HG02885 (cell line): ENCODE data around the gene COL5A1.

Experiments
- ATAC-seq: cut with Tn5 transposase; IDR thresholded peaks from one replicate; pipeline ENCODE4 v1.9.1; 2021; ENCODE audit warnings: mild to moderate bottlenecking; ENCODE audit not compliant: unreplicated experiment, poor library complexity

Gene COL5A1

GRCh38 chr9:134861595-134862334, 220.2 kb downstream of the COL5A1 start:
- no peak for ATAC-seq

- ATAC-seq, result no peak
Measured at GRCh38 chr9:134863306-134863902, 221.8 kb downstream of the COL5A1 start.

GRCh38 chr9:134863941-134864820, 222.6 kb downstream of the COL5A1 start:
- no peak for ATAC-seq

DNA sequence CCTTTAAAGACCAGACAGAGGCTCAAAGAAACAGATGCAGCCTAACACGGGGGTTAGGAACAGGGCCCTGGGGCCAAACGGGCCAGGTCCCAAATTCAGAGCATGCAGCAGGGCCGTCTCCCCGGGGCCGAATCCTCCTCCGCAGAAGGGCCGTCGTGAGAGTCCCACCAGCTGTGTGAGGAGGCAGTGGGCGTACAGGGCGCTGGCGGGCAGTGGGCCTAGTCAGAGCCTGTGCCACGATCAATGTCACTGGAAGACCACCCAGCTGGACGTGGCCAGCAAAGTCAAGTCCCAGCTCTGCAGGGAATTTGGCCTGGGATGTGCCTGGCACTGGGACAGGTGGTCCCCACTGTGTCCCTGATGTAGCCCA, 223.2 kb downstream of the COL5A1 start:
- ATAC-seq, result no peak

DNA sequence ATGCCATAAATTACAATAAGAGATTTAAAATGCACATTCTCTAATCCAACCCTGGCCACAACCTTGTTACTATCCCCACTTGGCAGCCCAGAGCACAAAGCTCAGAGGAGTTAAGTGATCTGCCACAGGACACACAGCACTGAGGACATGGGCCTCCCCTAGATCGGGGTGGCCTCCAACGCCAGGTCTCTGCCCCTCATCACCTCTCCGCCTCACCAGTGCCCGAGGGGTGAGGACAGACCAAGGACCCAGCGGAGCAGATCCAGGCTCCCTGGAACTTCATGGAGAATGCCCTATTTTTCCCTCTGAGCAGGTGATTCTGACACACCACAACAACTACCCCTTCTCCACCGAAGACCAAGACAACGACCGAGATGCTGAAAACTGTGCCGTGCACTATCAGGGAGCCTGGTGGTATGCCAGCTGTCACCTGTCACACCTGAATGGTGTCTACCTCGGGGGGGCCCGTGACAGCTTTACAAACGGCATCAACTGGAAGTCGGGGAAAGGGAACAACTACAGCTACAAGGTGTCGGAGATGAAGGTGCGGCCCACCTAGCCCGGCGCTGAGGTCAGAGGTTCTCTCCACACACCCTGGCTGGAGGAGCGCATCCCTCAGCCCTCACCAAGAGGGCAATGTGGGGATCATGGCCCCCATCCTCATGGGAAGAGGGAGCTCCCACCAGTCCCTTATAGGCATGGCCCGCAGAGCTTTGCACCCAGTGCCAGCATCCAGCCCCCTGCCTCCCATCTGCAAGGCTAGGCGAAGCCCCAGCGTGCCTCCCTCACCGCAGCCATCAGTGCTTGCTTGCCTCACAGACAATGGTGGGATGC, 226.5 kb downstream of the COL5A1 start:
- ATAC-seq, result no peak

GRCh38 chr9:134868751-134869553, 227.3 kb downstream of the COL5A1 start:
- no peak for ATAC-seq

DNA sequence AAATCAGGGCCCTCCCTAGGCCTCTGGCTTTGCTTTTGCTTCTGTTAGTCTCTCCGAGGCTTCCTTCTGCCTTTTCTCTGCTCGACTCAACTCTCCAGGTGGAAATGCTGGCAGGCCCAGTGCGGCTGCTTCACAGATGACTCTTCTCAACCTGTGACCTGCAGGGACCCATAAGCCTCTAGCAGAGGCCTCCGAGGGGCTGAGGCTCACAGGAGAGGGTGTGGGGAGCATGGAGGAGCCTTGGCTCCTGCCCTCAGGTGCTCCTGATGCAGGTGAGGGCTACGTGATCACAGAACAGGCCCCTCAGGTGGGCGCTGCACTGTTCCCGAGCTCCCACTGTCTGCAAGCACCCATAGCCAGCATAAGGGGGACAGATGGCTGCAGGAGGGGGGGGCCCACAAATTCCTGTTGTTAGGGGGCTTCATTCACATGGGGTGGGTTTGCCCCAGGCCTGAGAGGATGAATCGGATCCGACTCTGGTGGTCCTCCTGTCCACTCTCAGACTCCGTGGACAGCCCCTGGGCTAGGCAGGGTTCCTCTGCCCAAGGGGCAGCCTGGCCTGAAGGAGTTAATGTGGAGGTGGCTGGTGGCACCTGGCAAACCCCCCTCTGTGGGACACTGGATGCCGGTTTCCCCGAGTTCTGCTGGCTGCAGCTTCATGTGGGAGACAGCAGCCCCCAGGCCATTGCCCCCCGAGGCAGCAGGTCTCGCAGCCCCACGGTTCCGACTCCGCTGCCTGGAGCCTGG, 228.1 kb downstream of the COL5A1 start:
- no peak for ATAC-seq

DNA sequence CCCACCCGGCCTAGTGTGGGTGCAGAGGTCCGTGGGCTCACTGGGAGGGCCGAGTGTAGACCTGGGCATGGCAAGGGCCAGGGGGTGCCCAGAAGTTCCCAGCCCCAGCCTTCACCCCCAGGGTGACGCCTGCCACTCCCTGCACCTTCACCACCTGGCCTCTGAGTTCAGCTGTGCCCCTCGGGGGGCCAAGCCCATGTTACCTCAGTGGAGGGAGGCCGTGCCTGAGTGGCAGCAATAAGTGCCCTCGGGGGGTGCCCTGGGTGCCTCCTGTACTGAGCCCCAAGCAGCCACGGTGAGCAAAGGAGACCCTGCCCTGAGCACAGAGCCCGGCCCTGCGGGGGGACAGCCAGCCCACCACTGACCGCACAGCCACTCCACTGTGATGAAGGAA, 228.7 kb downstream of the COL5A1 start:
- no peak for ATAC-seq

GRCh38 chr9:134870746-134871662, 229.4 kb downstream of the COL5A1 start:
- ATAC-seq, result no peak

GRCh38 chr9:134871697-134872340, 230.2 kb downstream of the COL5A1 start:
- ATAC-seq, result no peak

GRCh38 chr9:134872482-134873231, 231.1 kb downstream of the COL5A1 start:
- no peak for ATAC-seq

GRCh38 chr9:134875371-134875770, 233.8 kb downstream of the COL5A1 start:
- no peak for ATAC-seq

GRCh38 chr9:134877541-134877940, 235.9 kb downstream of the COL5A1 start:
- no peak for ATAC-seq

- ATAC-seq, result no peak
Measured at GRCh38 chr9:134879664-134880483, 238.3 kb downstream of the COL5A1 start.

DNA sequence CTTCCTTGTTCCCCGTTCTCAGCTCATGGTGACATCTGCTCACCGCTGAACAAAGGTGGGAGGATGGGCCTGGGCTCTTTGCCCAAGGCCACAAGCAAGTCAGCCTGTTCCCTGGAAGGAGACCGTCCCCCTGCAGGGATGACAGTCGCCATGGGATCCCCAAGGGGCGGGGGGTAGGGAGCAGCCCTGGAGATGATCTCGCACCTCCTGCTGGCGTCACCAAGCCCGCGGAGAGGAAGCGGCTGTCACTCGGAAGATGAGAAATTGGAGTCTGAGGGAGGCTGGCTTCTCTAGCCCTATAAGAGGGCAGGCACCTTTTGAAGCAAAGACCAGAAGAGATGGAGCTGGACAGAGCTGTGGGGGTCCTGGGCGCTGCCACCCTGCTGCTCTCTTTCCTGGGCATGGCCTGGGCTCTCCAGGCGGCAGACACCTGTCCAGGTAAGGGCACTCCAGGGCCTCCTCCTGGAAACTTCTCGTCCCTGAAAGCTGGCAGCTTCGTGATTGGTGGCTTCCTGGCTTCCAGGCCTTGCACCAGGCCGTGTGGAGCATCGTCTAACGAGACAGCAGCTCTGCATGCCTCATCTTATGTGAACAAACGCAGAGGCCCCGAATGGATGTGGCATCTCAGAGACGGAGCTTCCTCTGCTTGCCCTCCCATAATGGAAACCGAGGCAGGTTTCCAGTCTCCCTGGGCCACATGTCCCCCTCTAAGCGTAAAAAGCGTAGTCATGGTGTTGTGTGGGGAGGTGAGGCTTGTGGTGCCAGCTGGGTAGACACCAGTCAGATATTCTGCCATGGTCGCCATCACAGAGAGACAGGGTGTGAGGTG, 239.1 kb downstream of the COL5A1 start, which contains the start of gene FCN2:
FCN2 (plus strand) TSS at position 327 of the 829 bp plus-strand sequence; CDS start at position 339, 12 bp downstream.
- ATAC-seq, result no peak
